RCC 7860 (cell line): ENCODE data around the gene FNDC3B.

ENCODE experiments used
- DNase-seq: peaks from one replicate; pipeline ENCODE4 v3.0.0-alpha.2; 2015; ENCODE audit warnings: low spot score
- FAIRE-seq: peaks from 2 replicates; lab custom pipeline; 2012; peaks lifted over from hg19 to GRCh38; lab: Jason Lieb, UNC

The FNDC3B gene

GRCh38 chr3:172132159-172132586, 92.8 kb downstream of the FNDC3B start:
- DNase-seq (no peak), FAIRE-seq (no peak)

DNA sequence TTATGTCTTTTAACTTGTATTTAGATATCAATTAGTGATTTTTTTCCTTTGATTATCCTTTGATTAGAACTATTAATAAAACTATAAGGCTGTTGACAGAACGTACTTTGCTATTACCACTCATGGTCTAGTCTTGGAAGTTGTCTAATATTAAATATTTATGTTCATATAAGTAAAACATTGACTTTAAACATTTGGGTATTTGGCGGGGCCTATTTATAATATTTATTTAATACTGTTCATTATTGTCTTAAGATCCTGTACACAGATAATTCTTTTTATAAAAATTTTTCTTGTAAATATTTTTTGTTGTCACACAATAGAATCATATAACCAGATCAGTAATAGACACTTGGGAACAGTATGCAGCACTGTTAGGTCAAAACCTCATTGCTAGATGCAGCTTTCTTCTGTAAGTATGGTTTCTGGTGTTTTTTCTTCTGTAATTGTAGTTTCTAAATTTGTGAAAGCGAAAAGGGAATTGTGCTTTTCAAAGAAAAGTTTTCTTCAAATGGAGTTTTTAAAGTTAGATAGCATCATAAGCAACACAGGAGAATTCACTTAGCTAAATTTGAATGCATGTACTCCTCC, 93.4 kb downstream of the FNDC3B start:
- DNase-seq = no peak
- FAIRE-seq = no peak

- FAIRE-seq (no peak), DNase-seq (no peak)
Measured at GRCh38 chr3:172133838-172134237, 94.5 kb downstream of the FNDC3B start.

DNA sequence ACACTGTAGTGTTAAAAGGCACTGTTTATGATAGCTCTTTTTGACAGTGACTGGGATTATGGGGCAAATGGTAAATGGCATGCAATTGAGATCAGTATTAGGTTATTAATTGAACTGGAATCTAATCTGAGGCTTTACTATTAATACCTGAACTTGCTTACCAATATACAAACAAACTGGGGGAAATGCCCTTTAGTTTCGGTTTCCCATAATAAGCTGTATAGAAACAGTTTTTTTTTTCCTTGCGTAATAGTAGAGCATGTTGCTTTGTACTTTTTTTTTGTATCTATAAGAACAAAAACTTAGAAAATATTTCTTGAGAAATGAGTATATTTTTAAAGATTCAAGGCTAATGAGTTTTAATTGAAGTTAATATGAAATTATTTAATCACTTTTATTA, 95.0 kb downstream of the FNDC3B start:
- DNase-seq = no peak
- FAIRE-seq = no peak

GRCh38 chr3:172135185-172135584, 95.8 kb downstream of the FNDC3B start:
- DNase-seq (no peak), FAIRE-seq (no peak)

DNA sequence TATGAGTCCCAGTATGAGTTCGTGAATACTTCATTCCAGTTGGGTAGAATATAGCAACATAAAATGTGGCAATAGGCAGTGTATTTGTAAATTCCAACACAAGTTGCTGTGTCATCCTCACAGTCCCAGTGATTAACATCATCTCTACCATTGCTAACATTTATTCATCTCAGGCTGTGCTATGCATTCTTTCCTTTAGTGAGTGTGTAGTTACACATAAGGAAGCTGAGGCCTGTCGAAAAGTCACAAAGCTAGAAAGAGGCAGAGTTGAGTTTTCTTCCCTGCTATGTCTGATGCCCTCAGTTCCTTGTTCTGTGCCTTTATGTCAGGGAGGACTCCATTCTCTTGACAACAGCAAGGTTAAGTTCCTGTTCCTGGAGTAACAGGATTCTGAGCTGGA, 96.4 kb downstream of the FNDC3B start:
- peak; percentile 40 for DNase-seq
- FAIRE-seq = no peak

DNA sequence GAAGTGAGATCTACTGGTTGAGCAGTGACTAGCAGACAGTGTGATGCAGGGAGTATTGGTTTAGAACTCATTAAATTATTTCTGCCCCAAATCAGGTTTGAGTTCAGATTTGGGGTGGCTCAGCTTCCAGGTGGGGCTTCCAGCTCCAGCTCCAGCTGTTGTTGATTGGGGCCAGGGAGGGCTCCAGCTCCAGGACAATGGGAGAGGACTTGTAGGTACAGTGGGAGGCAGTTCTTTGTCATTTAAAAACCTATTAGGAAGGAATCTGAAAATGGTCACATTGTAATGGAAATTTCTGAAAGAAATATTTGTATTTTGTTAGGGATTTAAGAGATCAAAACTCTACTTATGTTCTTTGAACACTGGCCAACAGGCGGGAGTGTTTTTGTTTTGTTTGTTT, 97.0 kb downstream of the FNDC3B start:
- FAIRE-seq (no peak), DNase-seq (no peak)

DNA sequence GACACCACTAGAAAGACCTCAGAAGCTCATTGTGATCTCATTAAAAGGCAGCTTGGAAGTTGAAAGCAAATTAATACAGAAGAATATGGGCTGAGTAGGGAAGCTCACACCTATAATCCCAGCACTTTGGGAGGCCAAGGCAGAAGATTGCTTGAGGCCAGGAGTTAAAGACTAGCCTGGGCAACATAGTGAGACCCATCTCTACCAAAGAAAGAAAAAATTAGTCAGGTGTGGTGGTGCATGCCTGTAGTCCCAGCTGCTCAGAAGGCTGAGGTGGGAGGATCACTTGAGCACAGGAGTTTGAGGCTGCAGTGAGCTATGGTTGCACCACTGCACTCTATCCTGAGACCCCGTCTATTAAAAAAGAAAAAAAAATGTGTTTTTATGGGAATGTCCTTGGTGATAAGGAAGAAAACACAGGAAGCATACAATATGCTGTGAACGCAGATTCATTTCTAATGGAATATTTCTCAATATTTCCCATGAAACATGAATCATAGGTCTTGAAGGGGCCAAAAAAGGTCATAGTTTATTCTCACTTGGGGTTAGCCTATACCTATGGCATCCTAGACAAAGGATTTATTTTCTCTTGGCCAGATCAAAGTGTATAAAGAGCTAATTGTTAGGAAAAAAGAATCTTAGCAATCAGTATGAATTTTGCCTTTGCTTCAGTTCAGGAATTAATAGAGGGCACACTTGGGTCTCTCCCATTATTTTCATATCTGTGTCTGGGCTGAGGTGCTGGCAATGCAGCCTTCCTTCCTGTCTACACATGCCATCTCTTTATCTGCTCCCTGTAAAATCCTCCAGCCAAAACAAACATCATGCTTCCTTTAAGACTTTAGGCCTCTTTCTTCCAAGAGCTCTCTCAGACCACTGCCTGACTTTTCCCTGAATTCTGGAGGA, 98.2 kb downstream of the FNDC3B start:
- FAIRE-seq = no peak
- DNase-seq = no peak

GRCh38 chr3:172138193-172138537, 98.8 kb downstream of the FNDC3B start:
- FAIRE-seq (no peak), DNase-seq (peak; percentile 42)

- peak; percentile 76 for DNase-seq
- FAIRE-seq = peak; percentile 79
Measured at GRCh38 chr3:172138792-172139507, 99.6 kb downstream of the FNDC3B start.

DNA sequence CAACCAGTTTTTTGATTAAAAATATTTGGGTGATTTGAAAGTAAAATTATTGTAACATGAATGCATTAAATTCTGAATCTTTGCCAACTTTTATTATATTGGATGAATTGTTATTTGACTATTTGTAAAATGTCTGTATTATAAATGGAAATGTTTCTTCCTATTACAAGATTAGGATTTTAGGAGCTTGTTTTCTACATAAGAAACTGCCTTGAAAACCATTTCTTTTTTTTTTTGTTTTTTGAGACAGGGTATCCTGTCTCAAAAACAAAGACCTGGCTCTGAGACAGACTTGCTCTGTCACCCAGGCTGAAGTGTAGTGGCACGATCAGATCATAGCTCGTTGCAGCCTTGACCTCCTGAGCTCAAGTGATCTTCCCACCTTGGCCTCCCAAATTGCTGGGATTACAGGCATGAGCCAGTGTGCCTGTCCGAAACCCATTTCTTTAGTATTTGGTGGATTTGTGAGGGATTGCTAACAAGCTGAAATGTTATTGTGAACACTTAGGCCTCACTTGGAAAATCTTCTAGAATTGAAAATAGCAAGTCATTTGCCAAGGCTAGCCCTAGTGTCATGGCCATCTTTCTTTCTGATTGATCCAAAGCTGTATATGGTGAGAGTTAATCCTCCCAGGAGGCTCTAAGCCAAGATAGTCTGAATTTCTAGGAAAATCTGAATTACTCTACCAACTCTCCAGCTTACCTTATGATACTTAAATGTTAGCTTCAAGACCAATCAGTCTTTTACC, 100.3 kb downstream of the FNDC3B start:
- FAIRE-seq (no peak), DNase-seq (no peak)

- FAIRE-seq (peak; percentile 88), DNase-seq (peak; percentile 99)
Measured at GRCh38 chr3:172140499-172141391, 101.4 kb downstream of the FNDC3B start.

DNA sequence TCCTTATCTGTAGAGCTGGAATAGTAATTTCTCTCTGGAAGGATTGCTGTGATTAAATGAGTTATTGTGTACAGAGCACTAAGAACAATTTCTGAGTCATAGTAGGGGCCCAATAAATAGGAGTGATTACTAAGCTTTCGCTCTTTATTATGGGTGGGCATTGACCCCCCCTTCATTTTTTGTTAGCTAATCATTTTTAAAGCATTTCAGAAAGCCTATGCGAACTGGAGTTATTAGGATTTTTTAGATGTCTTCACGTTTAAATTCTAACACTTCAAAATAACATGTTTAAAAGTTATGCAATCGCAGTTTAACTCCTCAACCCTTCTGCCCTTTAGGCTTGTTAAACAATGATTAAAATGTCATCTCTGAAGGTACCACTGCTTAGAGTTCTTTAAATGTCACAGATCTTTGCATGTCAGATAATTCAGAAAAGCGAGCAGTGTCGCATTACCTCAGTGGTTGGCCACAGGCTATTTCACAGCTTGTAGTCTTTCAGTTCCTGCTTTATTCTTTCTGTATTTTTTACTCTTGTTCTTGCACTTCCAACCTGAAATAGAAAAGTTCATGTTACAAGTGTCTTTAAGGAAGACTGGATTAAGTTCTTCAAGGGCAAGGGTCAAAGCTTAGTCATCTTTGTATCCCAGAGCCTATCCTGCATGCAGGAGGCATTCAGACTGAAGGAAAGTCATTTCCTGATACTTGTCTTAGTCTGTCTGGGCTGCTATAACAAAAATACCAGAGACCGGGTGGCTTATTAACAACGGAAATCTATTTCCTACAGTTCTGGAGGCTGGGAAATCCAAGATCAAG, 102.9 kb downstream of the FNDC3B start:
- FAIRE-seq = peak; percentile 88
- peak; percentile 85 for DNase-seq

- DNase-seq (no peak), FAIRE-seq (no peak)
Measured at GRCh38 chr3:172142864-172143451, 103.6 kb downstream of the FNDC3B start.

GRCh38 chr3:172143739-172144497, 104.5 kb downstream of the FNDC3B start:
- FAIRE-seq (no peak), DNase-seq (no peak)

- no peak for FAIRE-seq
Measured at GRCh38 chr3:172144601-172145000, 105.2 kb downstream of the FNDC3B start.

GRCh38 chr3:172145031-172145686, 105.8 kb downstream of the FNDC3B start:
- DNase-seq (no peak), FAIRE-seq (no peak)

More at GRCh38 chr3:172144601-172145000, 105.2 kb downstream of the FNDC3B start:
- no peak for DNase-seq
